ENCODE data around the gene SLC8A3.

SLC8A3 gene

DNA sequence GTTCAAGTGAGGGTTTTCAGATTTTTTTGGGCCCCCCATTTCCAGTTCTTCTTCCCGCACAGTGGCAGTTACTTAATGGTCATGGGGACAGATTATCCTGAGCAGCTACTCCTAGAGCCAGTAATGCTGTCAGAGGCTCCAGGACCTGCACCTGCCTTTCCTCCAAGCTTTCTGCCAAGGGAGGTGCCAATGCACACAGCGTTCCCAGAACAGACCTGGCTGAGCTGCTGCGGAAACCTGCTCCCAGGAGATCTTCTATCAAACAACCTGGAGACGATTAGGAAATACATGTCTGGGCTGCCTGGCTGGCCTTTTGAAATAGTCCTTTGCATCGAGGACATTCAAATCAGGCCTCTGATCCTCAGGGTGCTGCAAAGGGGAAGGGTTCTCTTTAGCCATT is 120.9 kb downstream of the SLC8A3 start:
- no peak overlapping the region for H2AFZ ChIP-seq (ENCODE audit: low read length)
- no peaks in the 10 kb centered on the region for H3K79me2 ChIP-seq (ENCODE audit: insufficient read depth, low read length)
- no peak overlapping the region for H3K27ac ChIP-seq (ENCODE audit: low read depth, low read length, poor library complexity, severe bottlenecking)
- no peaks in the 10 kb centered on the region for H3K9me2 ChIP-seq (ENCODE audit: low read depth, low read length)
- no peak overlapping the region for H3K4me2 ChIP-seq (ENCODE audit: low read length)
- H3K27me3 ChIP-seq (ENCODE audit: insufficient read depth, low read length) = peaks cover 9% of the 10 kb centered on the region; the same call in 1 of the 2 replicates
- no peaks in the 10 kb centered on the region for H3F3A ChIP-seq (ENCODE audit: insufficient read depth, low read length)
- H3K9me3 ChIP-seq (ENCODE audit: low read length) = no peaks in the 10 kb centered on the region
- no peaks in the 10 kb centered on the region for H4K20me1 ChIP-seq (ENCODE audit: insufficient read depth, low read length)
- no peak for TF ChIP-seq EZH2 (IDR thresholded peaks at IDR 0.05; ENCODE audit: borderline replicate concordance, low read length)
- TF ChIP-seq, protein P1, sequence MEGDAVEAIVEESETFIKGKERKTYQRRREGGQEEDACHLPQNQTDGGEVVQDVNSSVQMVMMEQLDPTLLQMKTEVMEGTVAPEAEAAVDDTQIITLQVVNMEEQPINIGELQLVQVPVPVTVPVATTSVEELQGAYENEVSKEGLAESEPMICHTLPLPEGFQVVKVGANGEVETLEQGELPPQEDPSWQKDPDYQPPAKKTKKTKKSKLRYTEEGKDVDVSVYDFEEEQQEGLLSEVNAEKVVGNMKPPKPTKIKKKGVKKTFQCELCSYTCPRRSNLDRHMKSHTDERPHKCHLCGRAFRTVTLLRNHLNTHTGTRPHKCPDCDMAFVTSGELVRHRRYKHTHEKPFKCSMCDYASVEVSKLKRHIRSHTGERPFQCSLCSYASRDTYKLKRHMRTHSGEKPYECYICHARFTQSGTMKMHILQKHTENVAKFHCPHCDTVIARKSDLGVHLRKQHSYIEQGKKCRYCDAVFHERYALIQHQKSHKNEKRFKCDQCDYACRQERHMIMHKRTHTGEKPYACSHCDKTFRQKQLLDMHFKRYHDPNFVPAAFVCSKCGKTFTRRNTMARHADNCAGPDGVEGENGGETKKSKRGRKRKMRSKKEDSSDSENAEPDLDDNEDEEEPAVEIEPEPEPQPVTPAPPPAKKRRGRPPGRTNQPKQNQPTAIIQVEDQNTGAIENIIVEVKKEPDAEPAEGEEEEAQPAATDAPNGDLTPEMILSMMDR (IDR thresholded peaks at IDR 0.05; ENCODE audit: low read length) = no peak
- no peak overlapping the region for H3K9ac ChIP-seq (ENCODE audit: low read length)
- no peak overlapping the region for H3K4me3 ChIP-seq (ENCODE audit: low read depth, low read length, poor library complexity, severe bottlenecking)
- H3K4me1 ChIP-seq (ENCODE audit: insufficient read depth, low read length, severe bottlenecking) = no peaks in the 10 kb centered on the region
- no peaks in the 10 kb centered on the region for H3K36me3 ChIP-seq (ENCODE audit: insufficient read depth, low read length)

DNA sequence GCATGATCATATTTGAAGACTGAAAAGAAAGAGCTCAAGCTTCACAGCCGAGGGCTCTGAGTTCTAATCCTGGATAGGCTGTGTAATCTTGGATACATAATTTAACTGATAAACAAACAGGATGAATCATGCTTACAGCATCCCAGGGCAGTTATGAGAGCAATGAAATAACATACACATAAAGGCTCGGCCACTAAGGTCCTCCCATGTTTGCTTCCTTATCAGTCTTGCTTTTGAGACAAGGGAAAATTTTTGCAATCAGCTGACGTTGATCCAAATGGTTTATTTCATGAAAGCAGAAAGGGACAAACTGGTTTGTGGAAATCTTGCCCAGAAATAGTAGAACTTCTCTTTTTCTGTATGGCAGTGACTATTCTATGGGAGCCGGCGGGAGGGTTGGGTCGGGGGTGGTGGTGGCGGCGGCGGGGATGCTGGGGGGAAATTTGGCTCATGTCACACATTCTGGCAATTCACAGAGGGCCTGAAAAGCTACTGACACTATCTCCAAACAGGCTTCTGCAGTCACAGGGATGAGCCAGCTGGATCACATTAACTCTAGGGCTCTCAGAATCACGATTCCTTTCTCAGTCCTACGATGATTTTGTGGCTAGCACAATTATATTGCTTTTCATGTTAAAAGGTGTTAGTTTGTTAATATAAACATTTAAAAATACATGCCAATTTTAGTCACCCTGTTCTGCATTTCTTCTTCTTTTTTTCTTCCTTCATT is 124.5 kb downstream of the SLC8A3 start:
- Histone ChIP-seq H3K27ac (ENCODE audit: low read depth, low read length, poor library complexity, severe bottlenecking) (no peak overlapping the region), H3K9me2 (ENCODE audit: low read depth, low read length) (no peaks in the 10 kb centered on the region), H4K20me1 (ENCODE audit: insufficient read depth, low read length) (no peaks in the 10 kb centered on the region), H3F3A (ENCODE audit: insufficient read depth, low read length) (no peaks in the 10 kb centered on the region), H3K4me3 (ENCODE audit: low read depth, low read length, poor library complexity, severe bottlenecking) (no peak overlapping the region), H3K79me2 (ENCODE audit: insufficient read depth, low read length) (no peaks in the 10 kb centered on the region), H3K36me3 (ENCODE audit: insufficient read depth, low read length) (no peaks in the 10 kb centered on the region), H3K9me3 (ENCODE audit: low read length) (no peaks in the 10 kb centered on the region), H3K4me2 (ENCODE audit: low read length) (no peak overlapping the region), H3K9ac (ENCODE audit: low read length) (no peak overlapping the region), H3K4me1 (ENCODE audit: insufficient read depth, low read length, severe bottlenecking) (no peaks in the 10 kb centered on the region), H2AFZ (ENCODE audit: low read length) (no peak overlapping the region), H3K27me3 (ENCODE audit: insufficient read depth, low read length) (peaks cover 4% of the 10 kb centered on the region; the same call in 1 of the 2 replicates)
- TF ChIP-seq, protein P1 (IDR thresholded peaks at IDR 0.05; ENCODE audit: low read length) = no peak
- TF ChIP-seq EZH2 (IDR thresholded peaks at IDR 0.05; ENCODE audit: borderline replicate concordance, low read length) = no peak

DNA sequence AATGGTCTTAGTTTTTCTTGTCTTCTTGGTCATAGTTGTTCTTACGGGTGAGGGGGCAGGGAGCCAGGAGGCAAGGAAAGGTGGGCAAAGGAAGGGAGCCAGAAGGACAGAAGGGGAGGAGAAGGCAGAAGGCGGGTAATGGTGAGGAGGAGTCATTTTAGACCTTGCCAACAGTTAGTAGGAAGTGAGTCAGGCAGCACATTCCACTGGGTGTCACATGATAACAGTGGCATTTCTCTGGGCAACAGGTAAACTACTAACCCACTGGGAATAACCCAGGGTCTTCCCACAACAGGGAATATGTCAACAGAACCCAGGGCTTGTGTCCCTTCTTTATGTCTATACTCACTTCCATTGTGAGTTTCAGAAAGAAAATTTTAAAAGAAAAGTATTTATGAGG is 127.6 kb downstream of the SLC8A3 start:
- no peaks in the 10 kb centered on the region for H3F3A ChIP-seq (ENCODE audit: insufficient read depth, low read length)
- H3K9me2 ChIP-seq (ENCODE audit: low read depth, low read length) = no peaks in the 10 kb centered on the region
- H3K27ac ChIP-seq (ENCODE audit: low read depth, low read length, poor library complexity, severe bottlenecking) = no peak overlapping the region
- no peaks in the 10 kb centered on the region for H3K27me3 ChIP-seq (ENCODE audit: insufficient read depth, low read length)
- TF ChIP-seq EZH2 (IDR thresholded peaks at IDR 0.05; ENCODE audit: borderline replicate concordance, low read length) = no peak
- TF ChIP-seq, protein P1 (IDR thresholded peaks at IDR 0.05; ENCODE audit: low read length) = no peak
- no peaks in the 10 kb centered on the region for H3K79me2 ChIP-seq (ENCODE audit: insufficient read depth, low read length)
- no peak overlapping the region for H3K4me2 ChIP-seq (ENCODE audit: low read length)
- H3K9ac ChIP-seq (ENCODE audit: low read length) = no peak overlapping the region
- H3K4me3 ChIP-seq (ENCODE audit: low read depth, low read length, poor library complexity, severe bottlenecking) = no peak overlapping the region
- no peaks in the 10 kb centered on the region for H4K20me1 ChIP-seq (ENCODE audit: insufficient read depth, low read length)
- no peaks in the 10 kb centered on the region for H3K36me3 ChIP-seq (ENCODE audit: insufficient read depth, low read length)
- H3K4me1 ChIP-seq (ENCODE audit: insufficient read depth, low read length, severe bottlenecking) = no peaks in the 10 kb centered on the region
- no peaks in the 10 kb centered on the region for H3K9me3 ChIP-seq (ENCODE audit: low read length)
- no peak overlapping the region for H2AFZ ChIP-seq (ENCODE audit: low read length)
